ENCODE data around the gene RS1.
A peak's percentile ranks its signal among the peaks of the same experiment; 100 is the strongest.

Gene RS1

DNA sequence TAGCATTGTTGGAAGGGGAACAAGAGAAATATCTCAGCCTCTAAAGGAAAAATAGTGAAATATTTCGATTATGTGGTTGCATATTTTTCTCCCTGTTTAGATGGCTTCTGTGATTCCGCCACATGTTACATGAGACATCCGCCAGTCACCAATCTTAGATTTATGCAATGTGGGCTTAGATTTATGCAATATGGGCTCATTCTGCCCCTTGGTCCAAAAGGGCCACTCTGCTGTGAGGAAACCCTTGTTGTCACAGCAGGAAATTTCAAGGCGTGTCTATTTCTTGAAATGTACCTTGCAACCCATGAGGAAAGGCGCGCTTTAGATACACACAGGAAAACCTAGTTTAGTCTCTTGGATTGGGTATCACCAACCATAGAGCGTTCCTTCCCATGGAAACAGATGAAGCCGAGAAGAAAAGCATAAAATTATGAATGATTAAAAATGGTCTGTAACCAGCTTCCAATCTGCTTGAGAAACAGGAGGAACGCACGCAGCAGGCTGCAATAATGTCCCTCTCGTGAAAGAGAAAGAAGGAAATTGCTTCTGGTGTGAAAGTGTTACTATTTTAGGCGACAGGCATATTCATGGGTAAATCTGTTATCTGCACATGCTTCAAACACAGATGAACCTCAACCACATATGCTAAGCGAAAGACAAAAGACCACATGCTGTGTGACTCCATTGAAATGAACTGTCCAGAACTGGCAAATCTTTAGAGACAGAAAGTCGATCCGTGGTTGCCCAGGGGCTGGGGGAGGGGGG is 3.7 kb downstream of the RS1 start:
- no peak for DNase-seq

DNA sequence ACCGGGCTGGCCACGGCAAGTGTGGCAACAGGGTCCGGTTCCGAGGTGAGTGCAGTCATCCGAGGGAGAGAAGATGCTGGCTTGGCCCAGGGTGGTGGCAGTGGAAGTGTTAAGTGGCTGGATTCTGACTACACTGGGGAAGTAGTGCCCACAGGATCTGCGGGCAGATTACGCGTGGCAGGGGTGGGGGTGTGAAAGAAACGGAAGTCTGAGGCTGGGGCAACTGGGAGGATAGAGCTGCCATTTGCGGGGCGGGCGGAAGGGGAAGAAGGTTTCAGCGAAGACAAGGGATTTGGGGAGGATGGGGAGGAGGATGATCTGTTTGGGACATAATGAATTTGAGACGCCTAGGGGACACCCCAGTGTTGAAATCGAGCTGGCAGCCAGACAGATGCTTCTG is 5.3 kb downstream of the RS1 start:
- DNase-seq: no peak

DNA sequence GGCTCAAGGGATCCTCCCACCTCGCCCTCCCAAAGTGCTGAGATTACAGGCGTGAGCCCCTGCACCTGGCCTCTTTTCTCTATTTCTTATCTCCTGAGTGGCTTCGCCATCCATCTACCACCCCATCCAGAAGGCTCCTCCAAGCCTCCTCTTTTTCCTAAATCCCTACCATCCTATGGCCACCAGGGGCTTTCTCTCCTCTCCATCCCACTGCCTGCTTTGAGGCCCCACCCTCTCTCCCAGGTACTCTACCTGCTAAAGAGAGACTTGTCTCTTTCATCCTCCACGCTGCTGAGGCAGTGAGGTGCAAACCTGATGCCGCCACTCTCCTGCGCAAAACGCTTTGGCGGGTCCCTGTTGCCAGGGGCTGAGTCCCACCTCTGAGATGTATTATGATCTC is 7.0 kb downstream of the RS1 start:
- DNase-seq: no peak

DNA sequence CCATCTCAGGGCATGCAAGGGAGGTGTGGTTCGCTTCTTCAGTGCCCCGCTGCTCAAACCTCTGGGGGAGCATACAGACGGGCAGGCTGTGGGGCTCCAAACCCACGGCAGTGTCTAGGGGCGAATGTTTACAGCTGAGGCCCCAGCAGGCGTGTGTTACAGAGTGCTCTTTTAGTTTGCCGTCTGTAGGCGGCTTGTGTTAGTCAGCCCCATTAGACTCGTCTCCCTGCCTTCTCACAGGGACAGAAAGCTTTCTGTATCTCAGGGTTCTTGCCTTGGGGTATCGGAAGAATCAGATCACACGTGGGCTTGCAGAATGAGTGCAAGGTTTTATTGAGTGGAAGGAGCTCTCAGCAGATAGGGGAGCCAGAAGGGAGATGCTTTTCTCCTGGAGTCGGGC is 10.6 kb downstream of the RS1 start:
- no peak for DNase-seq

DNA sequence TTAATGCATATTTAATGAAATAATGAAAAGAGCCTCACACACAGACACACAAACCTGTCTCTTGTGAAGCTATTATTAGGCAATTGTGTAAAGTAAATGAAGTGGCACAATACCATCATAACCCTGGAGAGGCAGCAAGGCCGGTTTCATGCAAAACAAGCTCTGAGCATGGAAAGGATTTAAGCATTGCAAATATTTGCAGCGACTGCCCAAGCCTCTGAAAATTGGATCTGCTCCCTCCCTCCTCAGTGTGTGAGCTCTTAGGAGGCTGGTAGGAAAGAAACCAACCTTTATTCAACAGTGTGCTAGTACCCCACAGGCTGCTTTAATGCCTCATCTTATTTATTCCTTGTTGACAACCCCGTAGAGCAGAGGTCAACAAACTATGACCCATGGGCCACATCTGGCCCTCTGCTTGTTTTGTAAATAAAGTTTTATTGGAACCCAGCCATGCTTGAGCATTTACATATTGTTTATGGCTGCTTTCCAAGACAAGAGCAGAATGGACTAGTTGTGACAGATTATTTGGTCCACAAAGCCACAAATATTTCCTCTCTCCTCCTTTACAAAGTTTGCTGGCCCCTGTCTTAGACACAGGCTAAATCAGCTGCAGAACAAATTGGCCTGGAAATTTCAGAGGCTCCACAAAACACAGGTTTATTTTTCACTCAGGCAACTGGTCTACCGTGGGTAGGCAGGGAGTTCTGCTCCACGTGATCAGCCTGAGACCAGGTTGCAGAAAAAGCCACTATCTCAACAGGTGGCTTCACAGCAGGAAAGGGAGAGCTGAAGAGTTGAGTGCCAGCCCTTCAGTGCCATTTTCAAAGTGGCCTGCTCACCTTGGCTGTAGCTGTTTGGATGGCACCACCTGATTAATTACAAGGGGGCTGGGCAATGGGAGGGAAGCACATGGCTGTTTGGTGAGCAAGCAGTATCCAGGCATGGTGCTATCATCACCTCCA is 16.8 kb downstream of the RS1 start:
- no peak for DNase-seq

DNA sequence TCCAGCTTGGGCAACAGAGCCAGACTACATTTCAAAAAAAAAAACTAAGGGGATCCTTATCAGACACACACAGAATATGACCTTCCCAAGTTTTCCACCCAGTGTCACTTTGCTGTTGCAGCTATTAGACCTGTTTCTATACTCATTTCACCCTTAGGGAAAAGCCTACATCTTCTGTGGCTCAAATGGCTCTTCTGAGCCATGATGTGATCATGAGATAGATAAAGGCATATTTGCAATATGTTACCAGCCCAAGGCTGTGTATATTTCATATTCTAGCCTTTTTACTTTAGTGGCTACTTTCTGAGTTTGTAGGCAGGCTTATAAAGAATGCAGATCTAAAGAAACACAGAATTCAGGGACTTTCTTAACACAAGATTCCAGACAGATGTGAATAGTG is 19.3 kb downstream of the RS1 start:
- no peak for DNase-seq

DNA sequence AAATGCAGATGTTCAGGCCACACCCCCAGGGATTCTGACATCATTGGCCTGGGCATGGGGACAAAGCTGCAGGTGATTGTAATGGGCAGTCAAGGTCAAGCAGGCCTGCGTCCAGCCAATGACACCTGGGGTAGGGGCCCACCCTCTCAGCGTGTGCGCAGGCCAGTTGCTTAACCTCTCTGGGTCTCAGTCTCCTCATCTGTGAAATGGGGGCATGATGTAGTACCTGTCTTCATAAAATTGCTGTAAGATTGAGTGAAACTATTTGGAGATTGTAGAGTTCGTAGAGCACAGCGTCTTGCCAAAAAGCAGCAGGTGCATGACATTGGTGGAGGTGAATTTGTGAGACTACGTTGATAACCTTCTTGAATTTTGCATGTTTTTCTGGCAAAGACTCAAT is 21.2 kb downstream of the RS1 start:
- DNase-seq: no peak

DNA sequence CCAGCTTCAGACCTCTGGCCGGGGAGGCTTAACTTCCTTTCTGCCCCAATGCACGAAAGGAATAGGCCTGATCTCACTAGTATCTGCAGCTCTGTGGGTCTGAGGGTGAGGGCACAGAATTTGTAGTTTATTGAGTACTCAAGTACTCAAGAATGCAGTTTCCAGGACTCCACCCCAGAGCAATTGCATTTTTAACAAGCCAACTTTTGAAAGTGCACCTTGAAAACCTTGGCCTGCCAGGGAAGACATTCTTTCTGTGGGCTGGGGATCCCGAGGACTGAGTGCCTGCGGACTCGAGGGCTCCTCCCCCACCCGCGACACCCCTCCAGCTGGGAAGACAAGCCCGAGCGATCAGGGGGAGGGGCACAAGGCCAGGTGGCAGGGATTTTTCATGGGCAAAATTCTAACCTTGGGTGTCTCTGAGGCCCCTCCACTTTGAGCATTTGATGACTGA is 22.4 kb downstream of the RS1 start:
- no peak for DNase-seq

DNA sequence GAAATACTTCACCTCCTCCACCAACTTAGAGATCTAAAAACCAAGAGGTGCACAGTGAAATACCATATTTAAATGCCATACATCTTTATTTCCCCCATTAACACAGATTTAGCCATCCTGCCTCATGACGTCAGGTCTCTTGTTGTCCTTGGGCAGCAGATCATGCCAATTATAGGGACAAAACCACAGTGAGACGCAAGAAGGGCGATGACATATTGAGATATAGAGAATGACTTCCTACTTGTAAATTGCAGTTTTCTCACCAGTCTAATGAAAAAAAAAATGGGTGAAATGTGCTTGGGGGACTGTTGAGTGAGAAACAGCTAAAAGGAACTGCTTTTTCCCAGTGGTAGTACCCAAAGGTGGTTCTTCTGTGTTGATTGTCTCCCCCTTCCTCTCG is 24.3 kb downstream of the RS1 start:
- no peak for DNase-seq

DNA sequence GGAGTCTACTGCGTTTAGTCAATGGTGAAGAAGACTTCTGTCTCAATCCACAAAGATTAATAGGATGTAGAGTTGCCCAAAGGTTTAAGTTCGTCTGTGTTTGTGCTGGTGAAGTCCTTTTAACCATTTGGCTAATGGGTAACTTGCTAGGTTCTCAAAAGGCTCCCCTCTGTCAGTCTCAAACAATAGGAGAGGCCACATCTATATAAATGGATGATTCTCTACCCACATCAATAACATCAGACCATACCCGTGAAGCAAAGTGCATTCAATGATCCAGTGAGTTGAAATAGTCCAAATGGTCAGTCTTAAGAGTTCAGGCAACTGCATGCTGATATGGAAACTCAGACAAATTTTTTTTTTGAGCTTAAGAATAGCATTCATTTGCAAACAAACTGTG is 28.1 kb downstream of the RS1 start:
- DNase-seq: no peak

DNA sequence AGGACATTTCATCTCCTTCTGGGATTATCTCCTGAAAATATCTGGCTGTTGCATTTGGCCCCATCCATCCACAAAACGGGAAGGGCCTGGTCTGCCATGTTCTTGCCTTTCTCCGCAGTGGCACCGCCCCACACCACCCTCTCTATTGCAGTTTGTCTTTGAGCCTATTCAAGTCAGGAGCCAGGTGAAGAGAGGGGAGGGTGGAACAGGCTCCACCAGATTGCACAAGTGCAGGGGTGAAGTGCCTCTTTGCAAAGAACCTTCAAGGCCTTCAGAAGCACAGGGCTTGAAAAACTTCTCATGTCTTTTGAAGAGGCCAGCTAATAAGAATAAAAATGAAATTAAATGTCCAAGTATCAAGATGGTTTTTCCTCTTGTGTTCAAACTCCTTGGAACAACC is 28.7 kb downstream of the RS1 start:
- no peak for DNase-seq

DNA sequence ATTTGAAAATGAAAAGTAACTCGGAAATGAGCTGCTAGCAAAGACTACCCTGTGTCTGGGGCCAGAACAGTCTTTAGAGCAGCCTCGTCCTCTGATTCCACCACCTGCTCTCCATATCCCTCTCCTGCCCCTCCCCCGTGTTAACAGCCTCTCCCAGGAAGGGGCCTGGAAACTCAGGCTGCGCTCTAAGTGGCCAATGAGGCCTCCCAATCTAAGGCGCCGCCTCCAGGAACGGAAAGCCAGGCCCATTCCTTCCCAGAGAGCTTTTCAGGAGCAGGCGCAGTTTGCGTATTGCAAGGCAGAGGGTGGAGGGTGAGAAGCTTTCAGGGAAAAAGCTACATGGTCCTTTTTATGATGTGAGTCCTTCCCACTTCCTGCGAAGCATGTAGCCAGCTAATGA is 31.2 kb downstream of the RS1 start:
- peak; percentile 46 for DNase-seq

DNA sequence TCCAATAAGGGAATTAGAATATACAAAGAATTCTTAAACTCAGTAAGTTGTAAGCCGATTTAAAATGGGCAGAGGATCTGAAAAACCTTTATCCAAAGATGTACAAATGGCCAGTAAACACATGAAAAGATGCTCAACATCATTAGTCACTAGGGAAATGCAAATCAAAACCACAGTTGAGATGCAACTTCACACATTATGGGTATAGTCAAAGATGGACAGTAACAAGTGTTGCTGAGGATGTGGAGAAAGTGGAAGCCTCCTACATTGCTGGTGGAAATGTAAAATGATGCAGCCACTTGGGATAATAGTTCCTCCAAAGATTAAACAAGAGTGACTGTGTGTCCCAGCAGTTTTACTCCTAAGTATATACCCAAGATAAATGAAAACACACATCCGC is 32.6 kb downstream of the RS1 start:
- no peak for DNase-seq

DNA sequence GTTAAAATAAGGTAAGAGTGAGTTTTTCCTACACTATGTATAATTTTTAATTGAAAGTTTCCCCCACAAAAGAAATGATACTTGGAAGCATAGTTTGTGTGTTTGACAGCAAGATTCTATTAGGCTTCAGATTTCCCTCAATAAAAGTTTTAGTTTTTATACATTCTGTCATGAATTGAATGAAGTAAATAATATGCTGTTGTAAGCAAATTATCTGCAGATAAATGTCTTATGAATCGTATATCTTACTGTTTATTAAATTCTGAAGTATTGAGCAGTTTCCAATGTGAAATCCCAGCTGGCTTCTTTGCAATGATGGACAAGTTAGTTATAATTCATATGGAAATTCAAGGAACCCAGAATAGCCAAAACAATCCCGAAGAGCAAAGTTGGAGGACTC is 33.5 kb downstream of the RS1 start:
- no peak for DNase-seq

DNA sequence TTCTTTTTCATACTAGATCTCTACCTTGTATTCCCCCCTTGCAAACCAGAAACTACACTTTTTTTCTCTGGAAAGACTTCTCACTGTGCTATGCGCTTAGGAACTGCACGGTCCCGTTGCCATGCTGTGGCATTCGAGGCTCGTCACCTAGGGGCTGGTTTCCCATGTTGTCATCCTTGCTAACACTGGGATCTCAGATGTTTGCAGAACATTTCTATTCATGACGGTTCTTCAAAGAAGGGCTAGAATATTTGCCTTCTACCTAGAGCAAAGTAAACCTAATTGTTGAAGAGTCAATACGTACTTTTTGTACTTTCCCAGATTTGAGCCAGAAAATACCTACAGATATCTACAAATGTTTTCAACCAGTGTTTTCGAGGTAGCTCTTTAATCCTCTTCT is 41.0 kb downstream of the RS1 start:
- no peak for DNase-seq

DNA sequence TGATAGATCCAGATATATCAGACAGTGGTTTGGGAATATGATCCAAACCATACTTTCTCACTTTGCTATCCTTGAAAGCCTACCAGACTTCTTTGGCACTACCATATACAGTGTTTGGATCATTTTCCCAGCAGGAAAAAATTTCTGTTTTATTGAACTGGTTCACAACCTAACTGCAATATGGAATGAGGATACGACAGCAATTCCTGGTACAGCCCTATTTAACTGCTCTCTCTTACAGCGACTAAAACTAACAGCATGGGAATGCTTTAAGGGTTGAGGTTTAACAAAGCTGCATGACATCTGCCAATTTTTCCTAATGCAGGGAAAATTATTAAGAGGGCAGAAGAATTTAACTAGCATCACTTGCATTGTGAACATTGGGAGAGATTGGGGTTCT is 47.3 kb downstream of the RS1 start:
- no peak for DNase-seq

DNA sequence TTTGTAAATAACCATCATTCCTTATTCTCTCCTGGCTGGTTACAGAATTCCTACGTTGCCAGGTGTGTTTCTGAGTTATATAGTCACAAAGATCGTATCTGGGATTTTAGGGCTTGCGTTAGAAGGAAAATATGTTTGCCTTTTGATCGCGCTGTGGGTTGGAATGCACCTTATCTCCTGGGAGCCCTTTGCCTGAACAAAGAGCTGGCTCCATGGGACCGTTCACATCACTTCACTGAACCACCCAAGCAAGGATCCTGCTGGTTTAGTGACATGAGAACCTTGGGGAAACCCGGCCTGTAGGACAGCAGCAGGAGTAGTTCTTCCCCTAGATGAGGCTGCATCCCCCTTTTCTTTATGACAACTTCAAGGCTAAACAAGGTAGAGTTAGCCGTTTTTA is 51.6 kb downstream of the RS1 start:
- DNase-seq: no peak

DNA sequence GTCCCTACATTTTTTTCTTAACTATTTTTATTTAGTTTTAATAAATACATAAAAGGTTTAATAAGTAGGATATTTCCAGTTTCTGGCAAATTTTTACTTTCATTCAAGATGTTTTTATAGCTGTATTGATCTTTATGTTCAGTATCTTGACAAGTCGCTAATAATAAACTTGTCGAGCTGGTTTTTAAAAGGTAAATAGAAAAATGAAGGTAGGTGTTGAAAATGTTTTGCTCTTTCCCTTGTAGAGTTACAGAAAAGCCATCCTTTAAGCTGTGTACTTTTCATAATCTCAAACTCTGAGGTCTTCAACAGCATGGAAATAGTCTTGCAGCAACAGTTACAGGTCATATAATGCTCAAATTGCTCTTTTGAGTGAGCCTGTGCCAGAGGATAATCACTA is 52.6 kb downstream of the RS1 start:
- no peak for DNase-seq

DNA sequence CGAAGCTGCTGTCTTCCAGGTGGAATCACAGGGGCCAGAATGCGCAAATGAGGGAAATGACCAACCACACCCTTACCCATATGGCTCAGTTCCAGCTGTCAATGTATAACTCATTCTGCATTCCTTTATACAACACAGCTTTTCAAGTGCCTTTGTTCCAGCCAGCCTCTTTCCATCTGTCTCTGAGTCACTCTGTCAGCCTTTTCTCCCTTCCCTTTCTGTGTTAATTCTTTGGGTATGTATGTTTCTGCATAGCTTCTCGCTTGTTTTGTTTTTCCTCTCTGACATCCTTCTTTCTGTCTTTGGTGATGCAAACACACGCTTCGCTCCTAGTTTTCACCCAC is 54.5 kb downstream of the RS1 start:
- DNase-seq: no peak

DNA sequence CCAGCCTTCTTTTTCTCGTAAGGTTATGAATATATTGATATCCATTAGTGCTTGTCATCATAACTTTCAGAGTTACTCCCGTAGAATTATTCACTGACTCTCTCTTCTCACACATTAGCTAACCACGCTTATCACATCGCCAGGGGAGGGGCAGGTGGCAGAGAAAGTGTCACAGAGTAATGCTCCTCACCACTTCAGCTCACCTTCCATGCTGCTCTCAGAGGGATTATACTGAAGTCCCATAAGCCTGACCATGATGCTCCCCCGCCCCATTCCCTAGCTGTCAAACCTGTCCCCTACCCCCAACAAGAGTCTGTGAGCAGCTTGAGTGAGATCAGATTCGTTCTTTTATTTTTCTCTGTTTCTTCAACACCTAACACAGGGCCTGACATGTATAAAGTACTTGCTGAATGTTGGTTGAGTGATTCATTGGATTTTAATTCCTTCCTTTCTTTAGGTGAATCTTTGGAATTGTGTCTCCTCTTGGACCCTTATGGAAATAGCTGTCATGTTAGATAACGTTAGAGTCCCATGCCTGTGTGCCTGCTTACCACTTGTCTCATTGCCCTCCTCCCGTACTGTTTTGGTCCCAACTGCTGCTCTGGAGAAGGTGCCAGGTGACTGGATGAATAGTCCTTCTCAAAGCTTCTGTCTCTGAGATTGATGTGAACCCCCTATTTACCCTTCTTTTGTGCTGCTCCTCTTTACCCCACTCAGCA is 55.1 kb downstream of the RS1 start:
- DNase-seq: no peak

DNA sequence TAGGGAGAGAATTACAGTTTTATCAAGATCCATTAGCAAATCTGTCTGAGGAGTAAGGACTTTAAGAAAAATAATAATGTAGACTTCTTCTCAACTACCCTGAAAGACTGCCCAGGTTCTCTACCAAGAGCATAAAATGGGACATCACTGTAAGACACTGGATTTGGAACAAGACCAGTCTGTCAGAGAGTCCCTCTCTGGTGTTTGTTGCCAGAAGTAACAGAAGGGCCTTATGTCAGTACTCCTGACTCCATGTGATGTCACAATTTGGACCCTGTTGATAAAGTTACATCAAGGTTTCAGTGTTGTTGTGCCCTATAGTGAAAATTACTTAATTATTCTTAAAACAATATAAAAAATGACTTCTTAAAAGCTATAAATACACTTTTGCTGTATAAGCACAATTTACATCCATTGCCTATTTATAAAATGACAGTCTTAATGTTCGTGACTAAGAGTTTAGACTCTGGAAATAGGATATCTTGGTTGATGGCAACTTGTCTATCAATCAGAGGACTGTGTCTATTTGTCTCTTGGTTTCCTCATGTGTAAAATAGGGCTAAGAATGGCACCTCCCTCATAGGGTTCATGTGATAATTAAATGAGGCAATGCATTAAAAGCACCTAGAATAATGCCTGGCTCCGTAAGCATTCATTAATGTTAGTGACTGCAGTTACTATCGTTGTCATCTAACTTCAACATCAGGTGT is 57.8 kb downstream of the RS1 start:
- no peak for DNase-seq

DNA sequence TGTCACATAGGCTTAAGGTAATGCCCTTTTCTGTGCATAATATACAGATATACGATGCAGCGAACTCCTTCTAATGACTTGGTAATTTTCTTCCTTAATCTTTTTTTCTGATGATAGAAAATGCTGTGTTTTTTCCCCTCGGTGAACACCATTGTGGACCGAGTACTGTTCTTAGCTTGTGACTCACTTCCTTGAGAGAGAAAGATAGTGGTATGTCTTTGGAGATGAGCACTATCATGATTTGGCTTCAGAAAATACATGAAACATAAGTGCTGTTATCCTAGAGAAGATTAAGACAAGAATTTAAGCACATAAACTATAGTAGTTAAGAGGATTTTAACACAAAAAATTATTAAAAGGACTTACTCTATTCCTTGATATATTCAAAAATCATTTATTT is 63.9 kb downstream of the RS1 start:
- no peak for DNase-seq

DNA sequence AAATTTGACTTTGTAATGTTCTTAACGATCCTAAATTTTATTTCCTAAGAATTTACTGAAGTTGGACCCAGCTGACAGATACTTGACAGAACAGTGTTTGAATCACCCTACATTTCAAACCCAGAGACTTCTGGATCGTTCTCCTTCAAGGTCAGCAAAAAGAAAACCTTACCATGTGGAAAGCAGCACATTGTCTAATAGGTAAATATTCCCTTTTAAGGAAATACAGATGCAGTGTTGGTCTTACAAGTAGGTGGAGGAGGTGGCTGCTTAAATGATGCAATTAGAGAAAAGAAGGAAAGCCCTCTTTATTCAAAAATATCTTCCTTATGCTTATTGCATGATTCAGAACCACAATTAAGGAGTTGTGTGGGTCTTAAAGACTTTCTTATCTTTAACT is 73.5 kb downstream of the RS1 start:
- DNase-seq: no peak
